ENCODE measurements around the gene ADGRB2.

DNA sequence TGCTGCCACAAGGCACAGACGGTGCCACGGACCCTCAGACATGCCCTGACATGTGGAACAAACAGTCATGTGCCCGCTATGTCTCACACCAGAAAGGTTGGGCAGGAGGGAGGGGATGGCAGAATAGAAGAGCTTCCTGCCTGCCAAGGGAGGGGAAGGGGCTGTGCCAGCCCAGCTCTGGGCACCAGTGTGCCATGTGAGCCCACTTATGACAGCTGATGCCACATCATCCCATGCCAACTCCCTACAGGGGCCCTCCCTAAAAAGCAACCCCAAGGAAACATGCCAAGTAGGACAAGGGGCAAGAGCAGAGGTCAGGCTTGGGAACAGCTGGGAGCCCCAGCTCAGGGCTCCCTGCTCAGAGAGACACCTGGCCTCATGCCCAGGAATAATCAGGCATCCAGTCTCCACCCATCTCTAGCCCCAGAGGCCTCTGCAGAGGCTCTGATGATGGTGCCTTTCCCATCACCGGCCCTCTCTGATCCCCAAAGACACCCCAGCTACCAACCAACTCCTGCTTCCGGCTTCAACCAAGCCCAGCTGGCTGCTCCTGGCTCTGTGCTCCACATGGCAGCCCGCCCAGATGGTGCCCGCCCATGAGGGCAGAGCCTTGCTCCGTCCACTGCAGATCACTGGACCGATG, 10.3 kb downstream of the ADGRB2 start:
- TF ChIP-seq EZH2 (IDR thresholded peaks at IDR 0.05; ENCODE audit: low read length, unreplicated experiment): no peak
- TF ChIP-seq, protein P1, sequence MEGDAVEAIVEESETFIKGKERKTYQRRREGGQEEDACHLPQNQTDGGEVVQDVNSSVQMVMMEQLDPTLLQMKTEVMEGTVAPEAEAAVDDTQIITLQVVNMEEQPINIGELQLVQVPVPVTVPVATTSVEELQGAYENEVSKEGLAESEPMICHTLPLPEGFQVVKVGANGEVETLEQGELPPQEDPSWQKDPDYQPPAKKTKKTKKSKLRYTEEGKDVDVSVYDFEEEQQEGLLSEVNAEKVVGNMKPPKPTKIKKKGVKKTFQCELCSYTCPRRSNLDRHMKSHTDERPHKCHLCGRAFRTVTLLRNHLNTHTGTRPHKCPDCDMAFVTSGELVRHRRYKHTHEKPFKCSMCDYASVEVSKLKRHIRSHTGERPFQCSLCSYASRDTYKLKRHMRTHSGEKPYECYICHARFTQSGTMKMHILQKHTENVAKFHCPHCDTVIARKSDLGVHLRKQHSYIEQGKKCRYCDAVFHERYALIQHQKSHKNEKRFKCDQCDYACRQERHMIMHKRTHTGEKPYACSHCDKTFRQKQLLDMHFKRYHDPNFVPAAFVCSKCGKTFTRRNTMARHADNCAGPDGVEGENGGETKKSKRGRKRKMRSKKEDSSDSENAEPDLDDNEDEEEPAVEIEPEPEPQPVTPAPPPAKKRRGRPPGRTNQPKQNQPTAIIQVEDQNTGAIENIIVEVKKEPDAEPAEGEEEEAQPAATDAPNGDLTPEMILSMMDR (conservative IDR thresholded peaks at IDR 0.05; ENCODE audit: low read depth, low read length): no peak
- no peak for TF ChIP-seq EZH2phosphoT487 (IDR thresholded peaks at IDR 0.05; ENCODE audit: borderline replicate concordance, low read length)
